ENCODE measurements around the gene LILRA1. TPM values are rescaled to one million over a fixed set of nuclear protein-coding genes. Genes with fewer than 3 reads are reported as not detected.
"Not testable (repeated sequence)": the region's sequence is repeated elsewhere in the genome, so short reads cannot be mapped to it uniquely, and the experiment has no call there.

LILRA1 gene
- total RNA-seq, 2 experiments from 2014 or later = not detected

DNA sequence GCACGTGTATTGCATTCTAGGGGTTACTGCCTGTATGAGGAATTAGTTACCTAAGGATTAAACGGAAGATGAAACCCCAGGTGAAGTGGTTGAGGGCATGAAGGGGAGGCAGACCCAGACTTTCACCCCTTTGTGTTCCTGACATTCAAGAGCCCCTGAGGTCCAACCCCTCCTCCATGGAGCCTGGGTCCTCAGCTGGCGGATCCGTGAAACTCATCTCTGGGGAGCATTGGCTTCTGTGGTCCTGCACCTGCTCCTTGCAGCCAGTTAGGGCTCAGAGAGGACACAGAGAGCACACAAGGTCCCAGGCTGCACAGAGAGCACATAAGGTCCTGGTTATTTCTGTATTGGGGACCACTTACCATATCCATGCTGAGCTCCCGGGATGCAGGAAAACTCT lies 7.0 kb upstream of the LILRA1 start:
- Histone ChIP-seq H3K4me1 (ENCODE audit: insufficient read depth, low read length, poor library complexity, severe bottlenecking) (no peaks in the 10 kb centered on the region), H3K79me2 (ENCODE audit: insufficient read depth, low read depth, low read length) (no peaks in the 10 kb centered on the region), H3K9me3 (ENCODE audit: low read length) (no peaks in the 10 kb centered on the region), H3K36me3 (ENCODE audit: insufficient read depth, low read length) (no peaks in the 10 kb centered on the region), H2AFZ (ENCODE audit: low read length) (no peak overlapping the region), H3K9me2 (ENCODE audit: insufficient read depth, low read length) (no peaks in the 10 kb centered on the region), H3K4me3 (ENCODE audit: low read depth, low read length, poor library complexity, severe bottlenecking) (no peak overlapping the region), H3K4me2 (ENCODE audit: low read length) (no peak overlapping the region), H4K20me1 (ENCODE audit: insufficient read depth, low read length) (no peaks in the 10 kb centered on the region), H3K27ac (ENCODE audit: low read depth, low read length, poor library complexity, severe bottlenecking) (no peak overlapping the region)
- BruUV-seq (replicated peaks) = no TSS peak
- POLR2A ChIA-PET = no interaction called here
- CTCF ChIA-PET (ENCODE audit: unreplicated experiment) = no interaction called here
- TF ChIP-seq EZH2phosphoT487 (IDR thresholded peaks at IDR 0.05; ENCODE audit: borderline replicate concordance, low read depth, low read length) = no peak
- TF ChIP-seq, protein P1, sequence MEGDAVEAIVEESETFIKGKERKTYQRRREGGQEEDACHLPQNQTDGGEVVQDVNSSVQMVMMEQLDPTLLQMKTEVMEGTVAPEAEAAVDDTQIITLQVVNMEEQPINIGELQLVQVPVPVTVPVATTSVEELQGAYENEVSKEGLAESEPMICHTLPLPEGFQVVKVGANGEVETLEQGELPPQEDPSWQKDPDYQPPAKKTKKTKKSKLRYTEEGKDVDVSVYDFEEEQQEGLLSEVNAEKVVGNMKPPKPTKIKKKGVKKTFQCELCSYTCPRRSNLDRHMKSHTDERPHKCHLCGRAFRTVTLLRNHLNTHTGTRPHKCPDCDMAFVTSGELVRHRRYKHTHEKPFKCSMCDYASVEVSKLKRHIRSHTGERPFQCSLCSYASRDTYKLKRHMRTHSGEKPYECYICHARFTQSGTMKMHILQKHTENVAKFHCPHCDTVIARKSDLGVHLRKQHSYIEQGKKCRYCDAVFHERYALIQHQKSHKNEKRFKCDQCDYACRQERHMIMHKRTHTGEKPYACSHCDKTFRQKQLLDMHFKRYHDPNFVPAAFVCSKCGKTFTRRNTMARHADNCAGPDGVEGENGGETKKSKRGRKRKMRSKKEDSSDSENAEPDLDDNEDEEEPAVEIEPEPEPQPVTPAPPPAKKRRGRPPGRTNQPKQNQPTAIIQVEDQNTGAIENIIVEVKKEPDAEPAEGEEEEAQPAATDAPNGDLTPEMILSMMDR (conservative IDR thresholded peaks at IDR 0.05; ENCODE audit: low read length) = no peak
- no peak for DNase-seq (ENCODE audit: low spot score)
- intact Hi-C loops (cut with micrococcal nuclease; ENCODE audit: unreplicated experiment) = no loop called here

DNA sequence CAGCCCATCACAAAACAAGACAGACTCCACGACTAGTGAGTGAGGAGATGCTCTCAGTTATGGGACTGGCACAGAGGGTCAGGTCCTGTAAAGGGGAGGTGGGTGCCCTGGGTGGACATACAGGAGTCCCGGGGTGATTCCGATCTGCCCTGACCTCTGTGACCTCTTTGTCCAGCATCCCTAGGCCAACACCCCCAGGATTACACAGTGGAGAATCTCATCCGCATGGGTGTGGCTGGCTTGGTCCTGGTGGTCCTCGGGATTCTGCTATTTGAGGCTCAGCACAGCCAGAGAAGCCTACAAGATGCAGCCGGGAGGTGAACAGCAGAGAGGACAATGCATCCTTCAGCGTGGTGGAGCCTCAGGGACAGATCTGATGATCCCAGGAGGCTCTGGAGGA lies 6.4 kb upstream of the LILRA1 start:
- ChIA-PET POLR2A (no interaction called here), CTCF (ENCODE audit: unreplicated experiment) (no interaction called here)
- Histone ChIP-seq H3K27ac (ENCODE audit: low read depth, low read length, poor library complexity, severe bottlenecking) (no peak overlapping the region), H2AFZ (ENCODE audit: low read length) (no peak overlapping the region), H3K79me2 (ENCODE audit: insufficient read depth, low read depth, low read length) (no peaks in the 10 kb centered on the region), H4K20me1 (ENCODE audit: insufficient read depth, low read length) (no peaks in the 10 kb centered on the region), H3K9me3 (ENCODE audit: low read length) (no peaks in the 10 kb centered on the region), H3K36me3 (ENCODE audit: insufficient read depth, low read length) (no peaks in the 10 kb centered on the region), H3K9me2 (ENCODE audit: insufficient read depth, low read length) (no peaks in the 10 kb centered on the region), H3K4me2 (ENCODE audit: low read length) (no peak overlapping the region), H3K4me1 (ENCODE audit: insufficient read depth, low read length, poor library complexity, severe bottlenecking) (no peaks in the 10 kb centered on the region), H3K4me3 (ENCODE audit: low read depth, low read length, poor library complexity, severe bottlenecking) (no peak overlapping the region)
- TF ChIP-seq, protein P1 (conservative IDR thresholded peaks at IDR 0.05; ENCODE audit: low read length) = no peak
- no peak for TF ChIP-seq EZH2phosphoT487 (IDR thresholded peaks at IDR 0.05; ENCODE audit: borderline replicate concordance, low read depth, low read length)
- intact Hi-C loops (cut with micrococcal nuclease; ENCODE audit: unreplicated experiment) = no loop called here
- no peak for DNase-seq (ENCODE audit: low spot score)
- no TSS peak for BruUV-seq (replicated peaks)

DNA sequence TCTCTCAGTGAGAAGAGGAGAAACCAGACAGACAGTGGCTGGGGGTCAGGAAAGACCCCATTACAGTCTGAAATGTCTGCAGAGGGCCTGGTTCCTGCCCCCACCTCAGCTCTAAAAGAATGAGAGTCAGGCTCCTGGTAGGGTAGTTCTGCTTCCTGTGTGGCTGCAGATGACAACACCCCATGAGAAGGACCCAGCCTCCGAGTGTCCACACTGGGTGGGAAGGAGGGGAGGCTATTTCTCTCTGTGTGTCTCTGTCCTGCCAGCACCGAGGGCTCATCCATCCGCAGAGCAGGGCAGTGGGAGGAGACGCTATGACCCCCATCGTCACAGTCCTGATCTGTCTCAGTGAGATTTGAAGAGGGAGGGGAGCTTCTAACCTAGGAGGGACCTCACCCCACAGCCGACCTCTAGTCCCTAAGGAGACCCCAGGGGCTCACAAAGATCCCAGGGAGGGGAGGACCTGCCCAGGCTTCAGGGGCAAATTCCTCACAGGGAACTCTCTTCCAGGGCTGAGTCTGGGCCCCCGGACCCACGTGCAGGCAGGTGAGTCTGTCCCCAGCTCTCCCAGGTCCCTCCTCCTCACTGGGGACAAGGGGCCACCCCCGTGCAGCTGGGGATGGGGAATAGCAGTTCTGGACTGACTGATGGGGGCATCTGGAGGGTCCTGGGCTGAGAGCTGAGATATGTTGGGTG lies 647 bp downstream of the LILRA1 start:
- H3K79me2 ChIP-seq (ENCODE audit: insufficient read depth, low read depth, low read length); H2AFZ ChIP-seq (ENCODE audit: low read length); intact Hi-C loops (cut with micrococcal nuclease; ENCODE audit: unreplicated experiment); CTCF ChIA-PET (ENCODE audit: unreplicated experiment); H3K9me2 ChIP-seq (ENCODE audit: insufficient read depth, low read length); DNase-seq (ENCODE audit: low spot score); H3K9me3 ChIP-seq (ENCODE audit: low read length); H4K20me1 ChIP-seq (ENCODE audit: insufficient read depth, low read length); H3K4me3 ChIP-seq (ENCODE audit: low read depth, low read length, poor library complexity, severe bottlenecking); BruUV-seq (replicated peaks); H3K27ac ChIP-seq (ENCODE audit: low read depth, low read length, poor library complexity, severe bottlenecking); H3K36me3 ChIP-seq (ENCODE audit: insufficient read depth, low read length); H3K4me1 ChIP-seq (ENCODE audit: insufficient read depth, low read length, poor library complexity, severe bottlenecking); POLR2A ChIA-PET; H3K4me2 ChIP-seq (ENCODE audit: low read length): not testable (repeated sequence)

All from OCI-LY7 (cell line).